HepG2 (cell line): Measurements from ENCODE around the gene KIAA0319L. TPM values are rescaled to one million over a fixed set of nuclear protein-coding genes. Genes with fewer than 3 reads are reported as not detected.

Source experiments
- ATAC-seq: fragments of 200-7000 bp; cut with Tn5 transposase; 3 replicates; pipeline ENCODE4 v1.9.1; 2020; ENCODE audit warnings: mild to moderate bottlenecking, moderate library complexity
- BruUV-seq: library from RNA; stranded (reverse); fragments of 400-500 nt; replicated peaks from 2 replicates; lab custom pipeline; 2021; lab: Mats Ljungman, UMichigan
- CTCF ChIA-PET: fragments of 300-600 bp; formaldehyde crosslinking; extraction: SDS; loops from one replicate; lab custom pipeline; 2021; ENCODE audit warnings: low total read pairs, inconsistent platforms, low intra/inter-chr PET ratio; lab: Yijun Ruan, JAX
- POLR2A ChIA-PET: fragments of 350-600 bp; sonication (Branson Sonifier 250); formaldehyde crosslinking; loops from one replicate; lab custom pipeline; 2020; ENCODE audit warnings: antibody characterized with exemption, inconsistent platforms; lab: Yijun Ruan, JAX
- DNase-seq: peaks from one replicate; pipeline ENCODE4 v3.0.0-alpha.2; 2015; ENCODE audit warnings: low spot score
- FAIRE-seq: peaks from 3 replicates; lab custom pipeline; 2011; peaks lifted over from hg19 to GRCh38; lab: Jason Lieb, UNC
- H2AFZ ChIP-seq: one replicate; pipeline ENCODE4 v1.6.1; 2011; ENCODE audit warnings: low read length, inconsistent platforms
- H3K27ac ChIP-seq: fragments of 300-600 bp; 3 replicates; pipeline ENCODE4 v1.8.0; 2011; ENCODE audit warnings: mixed run types, mild to moderate bottlenecking, mixed read lengths, low read length, inconsistent platforms; ENCODE audit not compliant: insufficient read depth; ENCODE audit errors: extremely low read length
- H3K27me3 ChIP-seq, 2 experiments: fragments of 200-600 bp in 1 of 2; 2 replicates in 1 of 2; 3 replicates in 1 of 2; pipeline versions ENCODE4 v1.6.0 to v1.8.0; 2011; ENCODE audit warnings: low read length in 2 of 2, mild to moderate bottlenecking in 2 of 2, moderate library complexity in 2 of 2, inconsistent platforms in 1 of 2; ENCODE audit not compliant: insufficient read depth in 2 of 2, control insufficient read depth in 1 of 2
- H3K36me3 ChIP-seq, 2 experiments: fragments of 200-600 bp in 1 of 2; replicated peaks in 1 of 2; 2 replicates in 1 of 2; 3 replicates in 1 of 2; pipeline versions ENCODE4 v1.5.1 to v1.8.0; 2011; ENCODE audit warnings: low read length in 2 of 2, inconsistent platforms in 1 of 2; ENCODE audit not compliant: insufficient read depth in 2 of 2, control insufficient read depth in 1 of 2
- H3K4me1 ChIP-seq: 2 replicates; pipeline ENCODE4 v1.5.1; 2012; ENCODE audit warnings: low read length, inconsistent platforms; ENCODE audit not compliant: insufficient read depth
- H3K4me2 ChIP-seq: 2 replicates; pipeline ENCODE4 v1.6.0; 2011; ENCODE audit warnings: low read depth, low read length, inconsistent platforms
- H3K4me3 ChIP-seq, 3 experiments: fragments of 200-600 bp in 1 of 3; sonication (generic), shearing (Covaris generic) in 1 of 3; replicated peaks in 1 of 3; 2 replicates each; pipeline ENCODE4 v1.5.1; 2011 to 2016; ENCODE audit warnings: low read length in 3 of 3, inconsistent platforms in 2 of 3, low read depth in 2 of 3, mild to moderate bottlenecking in 2 of 3, control low read depth in 1 of 3, mixed read lengths in 1 of 3; ENCODE audit not compliant: insufficient read depth in 1 of 3
- H3K79me2 ChIP-seq: one replicate; pipeline ENCODE4 v1.6.1; 2011; ENCODE audit warnings: low read length, inconsistent platforms; ENCODE audit not compliant: insufficient read depth
- H3K9ac ChIP-seq: 2 replicates; pipeline ENCODE4 v1.6.0; 2011; ENCODE audit warnings: mild to moderate bottlenecking, low read depth, low read length, inconsistent platforms; ENCODE audit not compliant: insufficient read depth
- H3K9me3 ChIP-seq: 2 replicates; pipeline ENCODE4 v1.5.1; 2012; ENCODE audit warnings: mild to moderate bottlenecking, low read length
- H4K20me1 ChIP-seq: 2 replicates; pipeline ENCODE4 v1.6.0; 2011; ENCODE audit warnings: inconsistent platforms, mild to moderate bottlenecking, low read length, moderate library complexity; ENCODE audit not compliant: insufficient read depth
- ATF6 ChIP-seq: sonication (generic); formaldehyde crosslinking; conservative IDR thresholded peaks from 2 replicates; pipeline ENCODE4 v1.4.0; 2020; ENCODE audit warnings: missing genetic modification reagents
- CSRNP2 ChIP-seq: sonication (generic); formaldehyde crosslinking; conservative IDR thresholded peaks from 2 replicates; pipeline ENCODE4 v1.8.0; 2022; ENCODE audit warnings: low read depth, missing genetic modification reagents
- MAFF ChIP-seq: IDR thresholded peaks from 2 replicates; pipeline ENCODE4 v1.6.1; 2011; ENCODE audit warnings: low read depth, low read length, improper control_type of control experiment
- MAFK ChIP-seq, 2 experiments: IDR thresholded peaks in 1 of 2; conservative IDR thresholded peaks in 1 of 2; 2 replicates each; pipeline ENCODE4 v1.6.1; 2011; ENCODE audit warnings: improper control_type of control experiment in 2 of 2, low read length in 2 of 2
- NFE2 ChIP-seq: sonication (generic); formaldehyde crosslinking; IDR thresholded peaks from 2 replicates; pipeline ENCODE4 v1.4.0; 2020; ENCODE audit warnings: missing genetic modification reagents
- NFE2L1 ChIP-seq: sonication (generic); formaldehyde crosslinking; IDR thresholded peaks from 2 replicates; pipeline ENCODE4 v1.4.0; 2020; ENCODE audit warnings: missing genetic modification reagents, mild to moderate bottlenecking, borderline replicate concordance
- RCOR2 ChIP-seq: IDR thresholded peaks from 2 replicates; pipeline ENCODE4 v1.6.1; 2016; ENCODE audit warnings: missing biosample characterization, missing genetic modification reagents
- SMAD3 ChIP-seq: sonication (generic); formaldehyde crosslinking; IDR thresholded peaks from 2 replicates; pipeline ENCODE4 v1.4.0; 2020; ENCODE audit warnings: missing genetic modification reagents
- ZBTB7B ChIP-seq: sonication (generic); formaldehyde crosslinking; IDR thresholded peaks from 2 replicates; pipeline ENCODE4 v1.4.0; 2020; ENCODE audit warnings: missing genetic modification reagents
- ZNF121 ChIP-seq: sonication (generic); formaldehyde crosslinking; IDR thresholded peaks from 2 replicates; pipeline ENCODE4 v1.5.0; 2020; ENCODE audit warnings: mild to moderate bottlenecking, missing genetic modification reagents
- ZNF430 ChIP-seq: sonication (generic); formaldehyde crosslinking; IDR thresholded peaks from 2 replicates; pipeline ENCODE4 v1.9.0; 2021; ENCODE audit warnings: mild to moderate bottlenecking, missing genetic modification reagents
- ZNF580 ChIP-seq: IDR thresholded peaks from 2 replicates; pipeline ENCODE4 v1.6.1; 2016; ENCODE audit warnings: low read depth, borderline replicate concordance
- ZNF619 ChIP-seq: sonication (generic); formaldehyde crosslinking; IDR thresholded peaks from 2 replicates; pipeline ENCODE4 v1.4.0; 2020; ENCODE audit warnings: mild to moderate bottlenecking, missing genetic modification reagents
- ZNF83 ChIP-seq: sonication (generic); formaldehyde crosslinking; IDR thresholded peaks from 2 replicates; pipeline ENCODE4 v1.4.0; 2020; ENCODE audit warnings: missing genetic modification reagents, mild to moderate bottlenecking, borderline replicate concordance
- ZNF891 ChIP-seq: sonication (generic); formaldehyde crosslinking; IDR thresholded peaks from 2 replicates; pipeline ENCODE4 v1.5.0; 2020; ENCODE audit warnings: mild to moderate bottlenecking, missing genetic modification reagents
- ZSCAN31 ChIP-seq: sonication (generic); formaldehyde crosslinking; IDR thresholded peaks from 2 replicates; pipeline ENCODE4 v1.5.0; 2020; ENCODE audit warnings: low read depth, mild to moderate bottlenecking, missing genetic modification reagents
- WGBS: methylation state at CpG from one replicate; pipeline ENCODE4 v1.1.6; 2017; ENCODE audit warnings: low lambda C conversion rate; 5-methylcytosine and 5-hydroxymethylcytosine counted together
- in situ Hi-C: cut with HindIII; loops from 2 replicates; pipeline ENCODE4 v1.10.0; 2017; ENCODE audit warnings: low pct_unique_long_range_greater_than_20kb; ENCODE audit not compliant: extremely low pct_ligation_motif_present
- intact Hi-C: fragments of 100-400 bp; cut with micrococcal nuclease; formaldehyde crosslinking; loops from one replicate; pipeline ENCODE4 v1.10.0; 2022; ENCODE audit not compliant: unreplicated experiment
- polyA plus RNA-seq, 8 experiments: library from polyadenylated mRNA; depleted of rRNA in 3 of 8; stranded (reverse) in 7 of 8; unstranded in 1 of 8; fragments of >200 nt; fragmentation: Illumina TruSeq in 4 of 8; extraction: Trizol in 4 of 8; gene quantifications; 2 replicates each; pipeline versions ENCODE4 v1.2.1 to v1.2.3, GENCODE V29; 2011 to 2016; ENCODE audit warnings: low read depth in 4 of 8, missing spikeins in 1 of 8, mixed read lengths in 1 of 8; ENCODE audit not compliant: insufficient read depth in 1 of 8
- total RNA-seq, 5 experiments: library from RNA; depleted of rRNA; stranded (reverse); fragments of >200 nt; fragmentation: Illumina TruSeq; extraction: Trizol; gene quantifications; 2 replicates each; pipeline ENCODE4 v1.2.3, GENCODE V29; 2016; ENCODE audit warnings: low read depth in 1 of 5

KIAA0319L gene
- total and polyA plus RNA-seq, 2 of the 13 experiments (the other 11 are each of a cell fraction or from before 2014, with no cell fraction given): 33.4 to 82.6 TPM

GRCh38 chr1:35470977-35471613, 86.1 kb downstream of the KIAA0319L start:
- WGBS: 98% methylated on average over 4 of the region's 4 CpGs
- in situ Hi-C loops (no loop called here), intact Hi-C loops (no loop called here)
- Histone ChIP-seq H3K36me3 (peaks cover 8 to 46% of the 10 kb centered on the region in 2 experiments), H3K27me3 (no peaks in the 10 kb centered on the region), H2AFZ (no peak overlapping the region), H3K4me2 (no peak overlapping the region), H3K9me3 (no peaks in the 10 kb centered on the region), H3K79me2 (no peaks in the 10 kb centered on the region), H3K4me3 (no peak overlapping the region), H3K4me1 (no peaks in the 10 kb centered on the region), H4K20me1 (no peaks in the 10 kb centered on the region), H3K9ac (no peak overlapping the region), H3K27ac (no peak overlapping the region)
- no peak for ATAC-seq
- no peak for FAIRE-seq
- ChIA-PET CTCF (no interaction called here), POLR2A (no interaction called here)
- DNase-seq: no peak
- BruUV-seq: no TSS peak
- no peak for TF ChIP-seq ZNF430 (CRISPR knock-in tag)
- peak; percentile 67 for TF ChIP-seq MAFF
- peak; percentile 56 to 80; a peak in 3 of 4 replicates for TF ChIP-seq MAFK (conservative IDR thresholded peaks at IDR 0.05 in 1 of 2, IDR thresholded peaks at IDR 0.05 in 1 of 2; ENCODE audit: low read length in 2 of 2)

- Histone ChIP-seq H3K9ac (no peak overlapping the region), H3K9me3 (no peaks in the 10 kb centered on the region; the same call in 1 of the 2 replicates), H3K27me3 (no peaks in the 10 kb centered on the region), H3K36me3 (peaks cover 18 to 59% of the 10 kb centered on the region in 2 experiments), H4K20me1 (peaks cover 2% of the 10 kb centered on the region; the same call in 1 of the 2 replicates), H3K4me2 (no peak overlapping the region), H3K79me2 (no peaks in the 10 kb centered on the region), H3K4me3 (no peak overlapping the region), H2AFZ (no peak overlapping the region), H3K4me1 (no peaks in the 10 kb centered on the region), H3K27ac (no peak overlapping the region)
- 100% methylated on average over 1 of the region's 1 CpG for WGBS
- ChIA-PET POLR2A (no interaction called here), CTCF (no interaction called here)
- ATAC-seq (no peak), FAIRE-seq (no peak), DNase-seq (no peak)
- no TSS peak for BruUV-seq
- in situ Hi-C loops (no loop called here), intact Hi-C loops (no loop called here)
- TF ChIP-seq ZBTB7B (no peak), ATF6 (CRISPR knock-in tag) (no peak), ZNF891 (CRISPR knock-in tag) (no peak), ZNF619 (CRISPR knock-in tag) (no peak), NFE2 (CRISPR knock-in tag) (no peak), ZSCAN31 (CRISPR knock-in tag) (no peak), RCOR2 (CRISPR knock-in tag) (no peak), ZNF83 (CRISPR knock-in tag) (no peak), SMAD3 (CRISPR knock-in tag) (no peak), NFE2L1 (no peak), CSRNP2 (CRISPR knock-in tag) (no peak), ZNF121 (CRISPR knock-in tag) (no peak), ZNF580 (no peak)
Observed at GRCh38 chr1:35466120-35466519, 91.1 kb downstream of the KIAA0319L start.
